Stomach (tissue), 4 donors: ENCODE data around the gene TTC34.

Experiments used
- EP300 ChIP-seq: sonication (generic); formaldehyde crosslinking; IDR thresholded peaks from one replicate; pipeline ENCODE4 v1.6.1; 2017; ENCODE audit warnings: antibody characterized with exemption
- POLR2A ChIP-seq, 4 donors: fragments of 450-650 bp; IDR thresholded peaks; one replicate each; pipeline ENCODE4 v1.6.1; 2016; ENCODE audit warnings: antibody characterized with exemption in 4 of 4, control low read depth in 2 of 4, mild to moderate bottlenecking in 1 of 4, moderate library complexity in 1 of 4
- POLR2AphosphoS5 ChIP-seq, 3 donors: sonication (generic); formaldehyde crosslinking; IDR thresholded peaks; one replicate each; pipeline ENCODE4 v1.6.1; 2016; ENCODE audit warnings: antibody characterized with exemption in 3 of 3
- TF ChIP-seq, protein P1 (sequence below), 7 experiments: fragments of 450-650 bp in 4 of 7; fragments of 200-600 bp in 3 of 7; sonication (generic) in 3 of 7; IDR thresholded peaks; one replicate each; pipeline ENCODE4 v1.5.1; 2016 to 2019; ENCODE audit warnings: antibody characterized with exemption in 7 of 7, control low read depth in 2 of 7, mild to moderate bottlenecking in 1 of 7

DNA sequence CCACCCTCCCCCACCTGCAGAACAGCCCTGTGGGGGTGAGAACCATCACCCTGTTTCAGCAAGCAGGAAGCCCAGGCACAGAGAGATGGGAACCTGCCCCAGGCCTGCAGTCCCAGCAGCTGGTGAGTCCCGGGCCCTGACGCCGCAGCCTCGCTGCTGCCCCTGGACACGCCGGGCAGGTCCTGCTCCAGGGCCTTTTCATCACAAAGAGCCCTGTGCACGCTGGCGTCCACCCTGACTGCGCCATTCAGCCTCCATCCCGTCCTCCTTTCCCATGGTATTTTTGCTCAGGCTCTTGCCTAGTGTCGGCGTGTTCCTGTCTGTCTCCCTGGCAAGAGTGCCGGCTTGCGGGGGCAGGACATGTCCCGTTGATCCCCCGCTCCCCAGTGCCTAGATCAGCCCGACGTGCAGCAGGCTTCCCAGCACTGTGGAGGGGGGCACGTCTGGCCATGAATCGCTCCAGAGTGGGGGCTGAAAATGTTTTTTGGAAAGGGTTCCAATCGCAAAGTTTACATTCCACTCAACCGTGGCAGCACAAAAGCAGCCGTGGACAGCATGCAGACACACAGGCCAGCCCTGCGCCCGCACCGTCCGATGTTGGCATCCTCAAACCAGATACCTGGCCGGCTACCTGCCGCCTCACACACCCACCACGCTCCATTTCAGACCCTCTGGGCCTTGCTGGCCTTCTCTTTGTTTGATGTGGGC lies 6.3 kb upstream of the TTC34 start:
- TF ChIP-seq EP300 (no peak), POLR2A (IDR thresholded peaks at IDR 0.05) (no peak), POLR2AphosphoS5 (IDR thresholded peaks at IDR 0.05) (no peak)
- TF ChIP-seq, protein P1, sequence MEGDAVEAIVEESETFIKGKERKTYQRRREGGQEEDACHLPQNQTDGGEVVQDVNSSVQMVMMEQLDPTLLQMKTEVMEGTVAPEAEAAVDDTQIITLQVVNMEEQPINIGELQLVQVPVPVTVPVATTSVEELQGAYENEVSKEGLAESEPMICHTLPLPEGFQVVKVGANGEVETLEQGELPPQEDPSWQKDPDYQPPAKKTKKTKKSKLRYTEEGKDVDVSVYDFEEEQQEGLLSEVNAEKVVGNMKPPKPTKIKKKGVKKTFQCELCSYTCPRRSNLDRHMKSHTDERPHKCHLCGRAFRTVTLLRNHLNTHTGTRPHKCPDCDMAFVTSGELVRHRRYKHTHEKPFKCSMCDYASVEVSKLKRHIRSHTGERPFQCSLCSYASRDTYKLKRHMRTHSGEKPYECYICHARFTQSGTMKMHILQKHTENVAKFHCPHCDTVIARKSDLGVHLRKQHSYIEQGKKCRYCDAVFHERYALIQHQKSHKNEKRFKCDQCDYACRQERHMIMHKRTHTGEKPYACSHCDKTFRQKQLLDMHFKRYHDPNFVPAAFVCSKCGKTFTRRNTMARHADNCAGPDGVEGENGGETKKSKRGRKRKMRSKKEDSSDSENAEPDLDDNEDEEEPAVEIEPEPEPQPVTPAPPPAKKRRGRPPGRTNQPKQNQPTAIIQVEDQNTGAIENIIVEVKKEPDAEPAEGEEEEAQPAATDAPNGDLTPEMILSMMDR (IDR thresholded peaks at IDR 0.05) = no peak
